Endodermal cell (in vitro differentiated cells): ENCODE results near the gene GET4. TPM values are rescaled to one million over a fixed set of nuclear protein-coding genes. Genes with fewer than 3 reads are reported as not detected.

Experiments used
- DNase-seq: peaks from one replicate; pipeline ENCODE4 v3.0.0-alpha.2; 2017
- H3K27ac ChIP-seq: 2 replicates; pipeline ENCODE4 v1.5.1; 2013; ENCODE audit warnings: mild to moderate bottlenecking, low read depth, low read length, moderate library complexity
- H3K27me3 ChIP-seq: 2 replicates; pipeline ENCODE4 v1.6.1; 2013; ENCODE audit warnings: mild to moderate bottlenecking, low read length, moderate library complexity; ENCODE audit not compliant: insufficient read depth, control insufficient read depth, poor library complexity, severe bottlenecking
- H3K36me3 ChIP-seq: 2 replicates; pipeline ENCODE4 v1.7.0; 2013; ENCODE audit warnings: mild to moderate bottlenecking, low read length, moderate library complexity; ENCODE audit not compliant: control insufficient read depth, insufficient read depth
- H3K4me1 ChIP-seq: one replicate; pipeline ENCODE4 v1.7.0; 2013; ENCODE audit warnings: low read length; ENCODE audit not compliant: control insufficient read depth, insufficient read depth
- H3K4me3 ChIP-seq: 2 replicates; pipeline ENCODE4 v1.5.1; 2013; ENCODE audit warnings: mild to moderate bottlenecking, low read length, moderate library complexity
- H3K9ac ChIP-seq: 2 replicates; pipeline ENCODE4 v1.6.1; 2013; ENCODE audit warnings: mild to moderate bottlenecking, low read length, moderate library complexity; ENCODE audit not compliant: poor library complexity, severe bottlenecking; ENCODE audit errors: extremely low read depth
- H3K9me3 ChIP-seq: 2 replicates; pipeline ENCODE4 v1.6.1; 2013; ENCODE audit warnings: mild to moderate bottlenecking, low read length, moderate library complexity; ENCODE audit not compliant: control insufficient read depth
- H3K27ac Mint-ChIP-seq: 2 replicates; pipeline ENCODE4 v1.8.0; 2020; ENCODE audit warnings: mixed read lengths
- H3K27me3 Mint-ChIP-seq: 2 replicates; pipeline ENCODE4 v1.8.0; 2021; ENCODE audit warnings: mild to moderate bottlenecking, mixed read lengths; ENCODE audit not compliant: insufficient read depth
- H3K36me3 Mint-ChIP-seq: 2 replicates; pipeline ENCODE4 v1.8.0; 2020; ENCODE audit warnings: low read depth, mixed read lengths
- H3K4me1 Mint-ChIP-seq: 2 replicates; pipeline ENCODE4 v1.8.0; 2020; ENCODE audit warnings: mixed read lengths
- H3K4me3 Mint-ChIP-seq: 2 replicates; pipeline ENCODE4 v1.8.0; 2020; ENCODE audit warnings: mild to moderate bottlenecking, moderate library complexity, mixed read lengths
- H3K9me3 Mint-ChIP-seq: 2 replicates; pipeline ENCODE4 v1.8.0; 2020; ENCODE audit warnings: mild to moderate bottlenecking, mixed read lengths
- CTCF ChIP-seq: fragments of 200-600 bp; sonication (generic); conservative IDR thresholded peaks from 2 replicates; pipeline ENCODE4 v1.5.0; 2021; ENCODE audit warnings: antibody characterized with exemption, mild to moderate bottlenecking
- WGBS, 2 experiments: methylation state at CpG; one replicate each; pipeline versions ENCODE4 v1.1.5 to v1.1.7; 2013; ENCODE audit warnings: missing lambda C conversion rate in 2 of 2, mixed read lengths in 1 of 2; ENCODE audit not compliant: insufficient coverage in 1 of 2, insufficient read length in 1 of 2; 5-methylcytosine and 5-hydroxymethylcytosine counted together
- total RNA-seq, 2 donors: library from RNA; stranded (reverse); fragmentation: NEBNext Ultra II Directional in 1 of 2; extraction: Animal tissue kit (Norgen Biotek cat#: 25700) in 1 of 2; gene quantifications; 2 replicates in 1 of 2; 3 replicates in 1 of 2; pipeline ENCODE4 v1.2.1, GENCODE V29; 2021

Gene GET4
- total RNA-seq, 2 donors from 2014 or later, result 73.3 to 84.3 TPM

GRCh38 chr7:859359-860030 lies 16.9 kb upstream of the GET4 start:
- Mint-ChIP-seq H3K4me1 (no peaks in the 10 kb centered on the region), H3K27me3 (no peaks in the 10 kb centered on the region), H3K27ac (no peak overlapping the region), H3K4me3 (no peak overlapping the region), H3K36me3 (peaks cover 84% of the 10 kb centered on the region), H3K9me3 (no peaks in the 10 kb centered on the region)
- TF ChIP-seq CTCF, result no peak
- Histone ChIP-seq H3K4me3 (no peak overlapping the region), H3K9me3 (no peaks in the 10 kb centered on the region), H3K9ac (no peak overlapping the region), H3K4me1 (no peaks in the 10 kb centered on the region), H3K27me3 (no peaks in the 10 kb centered on the region), H3K36me3 (peaks cover 71% of the 10 kb centered on the region), H3K27ac (no peak overlapping the region)
- no peak for DNase-seq
- WGBS, 2 experiments, result 92 to 95% methylated on average over 7 to 15 of the region's 16 CpGs

GRCh38 chr7:860149-860548 lies 16.2 kb upstream of the GET4 start:
- H3K4me3 Mint-ChIP-seq, result no peak overlapping the region
- Histone ChIP-seq H3K9ac (no peak overlapping the region), H3K36me3 (peaks cover 69% of the 10 kb centered on the region), H3K4me1 (no peaks in the 10 kb centered on the region), H3K27me3 (no peaks in the 10 kb centered on the region), H3K4me3 (no peak overlapping the region), H3K9me3 (no peaks in the 10 kb centered on the region), H3K27ac (no peak overlapping the region)
- no peaks in the 10 kb centered on the region for H3K9me3 Mint-ChIP-seq
- WGBS, 2 experiments, result 94 to 95% methylated on average over 19 to 21 of the region's 21 CpGs
- peaks cover 85% of the 10 kb centered on the region for H3K36me3 Mint-ChIP-seq
- no peak for DNase-seq
- H3K4me1 Mint-ChIP-seq, result no peaks in the 10 kb centered on the region
- H3K27me3 Mint-ChIP-seq, result no peaks in the 10 kb centered on the region
- H3K27ac Mint-ChIP-seq, result no peak overlapping the region
- TF ChIP-seq CTCF, result no peak

GRCh38 chr7:861222-861621 lies 15.1 kb upstream of the GET4 start:
- no peaks in the 10 kb centered on the region for H3K9me3 Mint-ChIP-seq

More at GRCh38 chr7:861222-861621, 15.1 kb upstream of the GET4 start:
- 97 to 98% methylated on average over 9 of the region's 9 CpGs for WGBS, 2 experiments
- H3K27ac ChIP-seq, result no peak overlapping the region
- H3K4me3 Mint-ChIP-seq, result no peak overlapping the region
- H3K36me3 ChIP-seq, result peaks cover 78% of the 10 kb centered on the region
- H3K9ac ChIP-seq, result no peak overlapping the region
- no peaks in the 10 kb centered on the region for H3K4me1 Mint-ChIP-seq
- no peaks in the 10 kb centered on the region for H3K9me3 ChIP-seq
- TF ChIP-seq CTCF, result no peak
- H3K4me1 ChIP-seq, result no peaks in the 10 kb centered on the region
- H3K27me3 ChIP-seq, result no peaks in the 10 kb centered on the region
- H3K36me3 Mint-ChIP-seq, result peaks cover 85% of the 10 kb centered on the region
- H3K27me3 Mint-ChIP-seq, result no peaks in the 10 kb centered on the region
- DNase-seq, result no peak
- no peak overlapping the region for H3K27ac Mint-ChIP-seq
- no peak overlapping the region for H3K4me3 ChIP-seq
